MM.1S (cell line): Measurements from ENCODE around the gene PTPRG.

Experiments
- CTCF ChIP-seq: fragments of 300-600 bp; sonication (generic); IDR thresholded peaks from 2 replicates; pipeline ENCODE4 v1.5.1; 2016; ENCODE audit warnings: antibody characterized with exemption, low read length, mixed read lengths
- EZH2 ChIP-seq: fragments of 300-600 bp; sonication (generic); optimal IDR thresholded peaks from 2 replicates; pipeline ENCODE3; 2017; ENCODE audit warnings: low read depth, mild to moderate bottlenecking, antibody characterized with exemption, low read length, mixed read lengths
- EZH2phosphoT487 ChIP-seq: fragments of 300-600 bp; sonication (generic); IDR thresholded peaks from 2 replicates; pipeline ENCODE4 v1.6.1; 2018; ENCODE audit warnings: antibody characterized with exemption, low read length

GRCh38 chr3:61742006-61742405 is 180.6 kb downstream of the PTPRG start:
- no peak for TF ChIP-seq CTCF
- TF ChIP-seq EZH2, result no peak
- TF ChIP-seq EZH2phosphoT487, result no peak
